Mammary epithelial cell (primary cell): ENCODE data around the gene TET2.

ENCODE experiments used
- CTCF ChIP-seq, 2 donors: IDR thresholded peaks in 1 of 2; conservative IDR thresholded peaks in 1 of 2; 2 replicates each; pipeline ENCODE4 v1.5.1; 2011 to 2012; ENCODE audit warnings: inconsistent platforms in 2 of 2, low read length in 2 of 2, mild to moderate bottlenecking in 2 of 2, control low read depth in 1 of 2, low read depth in 1 of 2; ENCODE audit not compliant: insufficient read depth in 1 of 2; ENCODE audit errors: extremely low read depth in 1 of 2
- EZH2 ChIP-seq: IDR thresholded peaks from 2 replicates; pipeline ENCODE4 v1.6.1; 2012; ENCODE audit warnings: low read length, inconsistent platforms, borderline replicate concordance

GRCh38 chr4:105227054-105227453 is 80.4 kb downstream of the TET2 start:
- no peak for TF ChIP-seq CTCF (conservative IDR thresholded peaks at IDR 0.05 in 1 of 2, IDR thresholded peaks at IDR 0.05 in 1 of 2; ENCODE audit: extremely low read depth in 1 of 2, insufficient read depth in 1 of 2, low read depth in 1 of 2, low read length in 2 of 2)
- no peak for TF ChIP-seq EZH2
